Activated CD8-positive, alpha-beta memory T cell treated with anti-CD3 and anti-CD28 coated beads for 36 hours (primary cell): ENCODE results near the gene ABHD4. TPM values are rescaled to one million over a fixed set of nuclear protein-coding genes. Genes with fewer than 3 reads are reported as not detected.

Experiments
- CTCF ChIA-PET: fragments of 350-600 bp; sonication (Branson Sonifier 250); formaldehyde crosslinking; loops from one replicate; lab custom pipeline; 2021; ENCODE audit warnings: antibody characterized with exemption; lab: Charles Lee
- POLR2A ChIA-PET: fragments of 350-600 bp; sonication (Branson Sonifier 250); formaldehyde crosslinking; loops from one replicate; lab custom pipeline; 2021; ENCODE audit warnings: antibody characterized with exemption; lab: Charles Lee
- total RNA-seq, 2 experiments: library from RNA; stranded (reverse); gene quantifications; one replicate each; pipeline ENCODE4 v1.2.3, GENCODE V29; 2021

Gene ABHD4
- total RNA-seq, 2 experiments from 2014 or later = 8.1 to 9.2 TPM

DNA sequence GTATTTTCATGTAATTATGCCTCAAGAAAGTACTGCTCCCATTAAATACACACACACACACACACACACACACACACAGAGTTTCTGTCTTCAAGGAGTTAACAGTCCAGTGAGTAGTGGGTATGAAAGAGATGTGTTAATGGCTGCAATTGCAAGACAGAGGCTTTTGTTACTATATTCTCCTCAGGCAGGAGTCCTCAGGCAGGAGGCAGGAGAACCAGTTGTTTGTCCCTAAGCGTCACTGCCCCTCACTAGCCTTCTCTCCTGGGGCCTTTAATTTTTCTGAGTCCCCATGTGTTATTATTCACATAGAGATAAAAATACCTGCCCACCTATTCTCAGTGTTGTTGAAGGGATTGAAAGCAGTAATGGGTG is 40.3 kb upstream of the ABHD4 start:
- ChIA-PET POLR2A (interaction anchor here (1.0 to 1.2 kb wide), 4 partner anchors 8 to 26 kb away, joined by 4 to 10 read pairs (median 8); no protein-coding TSS in a partner anchor), CTCF (interaction anchor here (0.5 to 4.9 kb wide), 9 partner anchors 8 to 854 kb away, joined by 3 to 127 read pairs (median 4); partner anchors contain the start of gene DAD1)

DNA sequence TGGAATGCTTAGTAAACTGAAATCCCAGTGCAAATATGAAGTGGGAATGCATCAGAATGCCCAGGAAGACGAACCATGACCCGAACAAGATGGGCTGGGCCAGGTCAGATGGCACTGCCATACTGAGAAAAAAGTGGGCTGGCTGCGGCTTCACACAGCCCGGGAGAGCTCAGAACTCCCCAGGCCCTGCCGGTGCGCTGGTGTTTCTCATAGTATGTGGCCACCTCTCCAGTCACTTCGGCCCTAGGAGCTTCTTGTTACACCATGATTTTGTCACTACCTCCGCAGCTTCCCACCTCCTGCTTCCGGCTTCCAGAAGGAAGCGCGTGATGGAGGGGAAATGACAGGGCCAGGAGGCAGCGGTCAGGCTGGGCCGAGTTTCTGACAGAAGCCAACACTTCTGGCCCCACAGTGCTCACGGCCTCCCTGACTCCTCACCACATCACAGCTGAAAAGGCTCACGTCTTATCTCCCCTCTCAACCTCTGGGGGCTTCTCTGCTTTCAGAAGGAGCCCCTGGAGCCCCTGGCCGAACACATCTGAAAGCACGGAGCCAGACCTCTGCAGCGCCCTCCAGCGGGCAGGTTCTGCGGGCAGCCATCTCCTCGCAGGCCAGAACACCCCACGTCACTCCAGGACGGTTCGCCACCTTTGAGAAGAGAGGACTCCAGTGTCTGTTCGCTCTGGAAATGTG is 39.7 kb upstream of the ABHD4 start:
- CTCF ChIA-PET = interaction anchor here (0.5 to 4.9 kb wide), 9 partner anchors 8 to 854 kb away, joined by 3 to 127 read pairs (median 4); partner anchors contain the start of gene DAD1

DNA sequence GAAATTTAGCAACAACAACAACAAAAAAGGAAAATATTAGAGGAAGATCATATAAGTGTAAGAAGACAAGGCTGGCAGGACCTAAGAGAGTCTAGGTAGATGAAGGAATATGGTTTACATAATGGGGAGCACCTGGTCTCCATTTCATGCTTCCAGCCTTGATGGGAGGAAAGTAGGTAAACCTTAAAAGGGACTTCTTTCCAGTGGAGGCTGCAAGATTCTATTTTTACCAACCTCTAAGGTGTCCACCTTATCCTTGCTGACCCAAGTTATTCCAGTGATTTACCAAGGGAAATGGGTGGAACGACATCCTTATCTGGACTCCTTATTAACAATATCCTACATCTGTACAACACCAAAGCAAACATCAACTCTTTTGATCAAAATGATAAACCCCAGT is 39.1 kb upstream of the ABHD4 start:
- POLR2A ChIA-PET = interaction anchor here (0.7 to 1.4 kb wide), 3 partner anchors 9 to 40 kb away, joined by 3 to 10 read pairs (median 5); no protein-coding TSS in a partner anchor
- CTCF ChIA-PET = interaction anchor here (1.2 to 4.9 kb wide), 3 partner anchors 10 to 264 kb away, joined by 3 to 127 read pairs (median 4); no protein-coding TSS in a partner anchor

More for the DNA sequence above, 39.7 kb upstream of the ABHD4 start:
- POLR2A ChIA-PET = interaction anchor here (0.6 to 1.4 kb wide), 7 partner anchors 9 to 700 kb away, joined by 3 to 10 read pairs (median 5); no protein-coding TSS in a partner anchor

DNA sequence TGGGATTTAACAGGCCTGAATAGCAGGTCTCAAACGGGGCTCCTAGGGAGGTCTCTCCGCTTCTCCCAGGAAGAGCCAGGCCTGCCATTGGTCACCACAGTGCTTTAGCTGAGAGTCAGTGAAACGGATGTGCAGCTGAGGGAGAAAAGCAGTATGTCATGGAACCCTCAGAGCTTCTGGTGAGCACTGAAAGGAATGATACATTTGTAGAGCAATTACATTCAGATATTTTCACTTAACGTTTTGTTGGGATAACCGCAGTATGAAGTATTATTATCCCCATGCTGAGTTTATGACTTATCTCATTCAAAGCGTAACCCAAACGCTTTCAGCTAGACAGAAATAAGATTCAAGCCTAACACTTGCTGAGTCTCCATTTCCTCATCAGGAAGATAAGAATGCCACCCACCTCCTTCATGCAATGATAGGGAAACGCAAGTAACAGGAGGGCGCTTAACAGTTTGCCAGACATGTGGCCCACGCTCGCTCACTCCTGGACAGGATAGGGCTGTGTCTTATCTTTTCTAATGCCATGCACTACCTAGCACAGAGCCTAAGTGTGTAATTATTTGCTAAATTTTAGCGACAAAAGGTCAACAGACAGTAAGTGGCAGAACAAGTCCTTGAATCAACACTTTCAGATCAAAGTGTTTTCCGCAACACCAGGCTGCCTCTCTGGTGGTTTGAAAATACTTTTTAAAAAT is 37.3 kb upstream of the ABHD4 start:
- CTCF ChIA-PET = interaction anchor here (0.8 to 4.9 kb wide), 7 partner anchors 9 to 291 kb away, joined by 3 to 127 read pairs (median 6); partner anchors contain the start of gene OXA1L

DNA sequence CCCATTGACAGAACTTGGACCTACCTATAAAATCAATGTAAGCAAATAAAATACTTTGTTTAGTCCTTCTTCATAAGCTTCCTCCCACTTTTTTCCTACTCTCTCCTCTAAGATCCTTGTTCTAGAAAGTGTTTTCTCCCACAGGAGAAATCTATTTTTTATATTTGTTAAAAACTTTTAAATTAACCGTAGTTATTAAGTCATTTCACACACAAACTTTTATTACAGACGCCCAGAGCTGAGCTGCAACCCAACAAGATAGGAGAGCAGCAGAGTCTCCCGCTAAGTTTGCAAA is 36.8 kb upstream of the ABHD4 start:
- ChIA-PET POLR2A (interaction anchor here (0.5 to 2.1 kb wide), 10 partner anchors 9 to 596 kb away, joined by 3 to 11 read pairs (median 5); no protein-coding TSS in a partner anchor), CTCF (interaction anchor here (1.1 to 4.9 kb wide), 5 partner anchors 8 to 290 kb away, joined by 3 to 127 read pairs (median 6); no protein-coding TSS in a partner anchor)

More for the DNA sequence above, 37.3 kb upstream of the ABHD4 start:
- POLR2A ChIA-PET = interaction anchor here (0.9 to 2.1 kb wide), 10 partner anchors 8 to 596 kb away, joined by 3 to 11 read pairs (median 4); partner anchors contain the start of gene DAD1

DNA sequence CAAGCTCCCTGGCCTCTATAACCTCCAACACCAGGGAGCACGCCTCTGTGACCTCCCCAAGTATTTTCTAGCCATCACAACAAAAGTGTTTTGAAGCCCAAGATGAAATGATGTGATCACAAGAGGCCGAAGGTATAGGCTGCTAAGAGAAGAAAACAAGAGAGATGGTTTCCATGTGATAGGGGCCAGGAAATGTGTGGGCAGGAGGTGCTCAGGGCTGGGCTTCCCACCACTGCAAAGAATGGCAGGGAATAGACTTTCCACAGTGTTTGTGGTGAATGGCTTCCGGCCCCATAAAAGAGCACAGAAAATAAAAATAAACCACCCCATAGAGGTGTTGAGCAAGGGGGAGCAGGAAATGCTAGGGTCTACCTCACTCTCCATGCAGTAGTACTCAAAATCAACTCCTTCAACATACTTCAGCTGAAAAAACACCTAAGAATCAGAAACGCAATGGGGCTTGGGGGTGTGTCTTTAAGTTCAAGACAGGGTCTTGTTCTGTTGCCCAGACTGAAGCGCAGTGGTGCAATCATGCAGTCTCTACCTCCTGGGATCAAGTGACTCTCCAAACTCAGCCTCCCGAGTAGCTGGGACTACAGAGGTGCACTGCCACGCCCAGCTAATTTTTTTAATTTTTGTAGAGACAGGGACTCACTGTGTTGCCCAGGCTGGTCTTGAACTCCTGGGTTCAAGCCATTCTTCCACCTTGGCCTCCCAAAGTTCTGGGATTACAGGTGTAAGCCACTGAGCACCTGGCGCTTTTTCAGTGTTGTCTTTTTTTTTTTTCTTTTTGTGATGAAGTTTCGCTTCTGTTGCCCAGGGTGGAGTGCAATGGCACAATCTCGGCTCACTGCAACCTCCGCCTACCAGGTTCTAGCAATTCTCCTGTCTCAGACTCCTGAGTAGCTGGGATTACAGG is 36.2 kb upstream of the ABHD4 start:
- CTCF ChIA-PET = interaction anchor here (0.7 to 4.9 kb wide), 6 partner anchors 8 to 684 kb away, joined by 3 to 127 read pairs (median 4); no protein-coding TSS in a partner anchor
- POLR2A ChIA-PET = interaction anchor here (0.5 to 2.1 kb wide), 10 partner anchors 8 to 597 kb away, joined by 3 to 13 read pairs (median 4); no protein-coding TSS in a partner anchor

DNA sequence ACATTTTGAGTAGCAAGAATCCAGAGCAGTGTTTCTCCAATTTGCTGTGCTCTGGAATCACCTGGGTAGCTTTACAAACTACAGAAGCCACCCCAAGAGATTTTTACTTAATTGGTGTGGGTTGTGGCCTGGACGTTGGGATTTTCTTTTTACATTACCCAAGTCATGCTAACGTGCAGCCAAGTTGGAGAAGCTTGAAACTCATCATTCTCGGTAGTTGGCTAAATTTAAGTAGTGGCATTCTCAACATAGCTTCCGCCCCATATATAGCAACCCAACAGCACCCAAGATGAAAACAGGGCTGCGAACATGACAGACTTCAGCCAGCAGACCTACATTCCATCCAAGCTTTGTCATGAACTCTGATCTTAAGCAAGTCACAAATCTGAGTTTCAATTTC is 34.1 kb upstream of the ABHD4 start:
- ChIA-PET CTCF (interaction anchor here (0.7 to 10.4 kb wide), 4 partner anchors 8 to 27 kb away, joined by 3 to 186 read pairs (median 4); no protein-coding TSS in a partner anchor), POLR2A (interaction anchor here (0.5 to 1.1 kb wide), 5 partner anchors 9 to 338 kb away, joined by 3 to 13 read pairs (median 3); no protein-coding TSS in a partner anchor)

DNA sequence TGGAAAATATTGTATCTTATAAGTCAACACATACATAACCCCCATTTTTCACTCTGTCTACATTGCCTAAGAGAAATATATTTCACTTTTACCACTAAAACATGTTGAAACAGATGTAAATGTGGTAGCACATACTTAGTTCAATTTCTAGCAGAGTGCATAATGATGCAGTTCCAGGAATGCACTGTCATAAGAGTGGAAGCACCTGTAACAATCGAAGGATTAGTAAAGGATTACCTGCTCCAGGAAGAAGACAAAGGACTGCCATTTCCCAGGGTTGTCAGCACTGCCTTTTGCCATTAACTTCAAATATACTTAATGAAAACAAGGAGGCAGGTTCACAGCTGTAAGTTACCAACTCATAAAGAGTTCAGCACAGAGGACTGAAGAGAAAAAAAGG is 33.6 kb upstream of the ABHD4 start:
- POLR2A ChIA-PET = interaction anchor here (0.7 to 1.1 kb wide), 3 partner anchors 18 to 40 kb away, joined by 3 read pairs; no protein-coding TSS in a partner anchor
- CTCF ChIA-PET = interaction anchor here (0.9 to 10.4 kb wide), 3 partner anchors 9 to 27 kb away, joined by 3 to 186 read pairs (median 5); no protein-coding TSS in a partner anchor

DNA sequence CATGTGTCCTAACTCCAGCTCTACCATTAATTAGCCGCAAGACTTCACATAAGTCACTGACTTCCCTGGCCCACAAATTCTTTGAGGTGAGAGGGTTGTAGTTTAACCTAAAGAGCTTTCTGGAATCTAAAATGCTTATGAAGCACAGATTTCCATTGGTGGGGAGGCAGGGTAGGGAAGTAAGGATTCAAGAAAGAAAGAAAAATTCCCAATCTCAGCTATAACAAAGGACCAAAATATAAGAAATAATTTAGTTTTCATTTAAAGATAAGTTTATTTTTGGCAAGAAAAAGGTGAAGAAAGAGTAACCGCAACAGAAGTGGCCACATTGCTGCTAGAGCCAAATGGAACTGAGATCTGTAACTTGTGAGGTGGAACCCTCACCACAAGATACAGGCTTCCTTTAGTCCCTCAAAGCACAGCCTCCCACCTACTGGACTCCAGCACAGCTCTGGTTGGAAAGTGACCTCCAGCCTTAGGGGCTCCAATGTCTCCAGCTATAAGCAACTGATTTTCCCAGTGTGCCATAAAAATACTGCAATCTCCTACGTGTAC is 32.6 kb upstream of the ABHD4 start:
- POLR2A ChIA-PET = interaction anchor here (0.6 to 1.7 kb wide), 6 partner anchors 9 to 504 kb away, joined by 3 to 8 read pairs (median 4); no protein-coding TSS in a partner anchor
- CTCF ChIA-PET = interaction anchor here (1.3 to 10.4 kb wide), 3 partner anchors 10 to 27 kb away, joined by 4 to 186 read pairs (median 5); no protein-coding TSS in a partner anchor

DNA sequence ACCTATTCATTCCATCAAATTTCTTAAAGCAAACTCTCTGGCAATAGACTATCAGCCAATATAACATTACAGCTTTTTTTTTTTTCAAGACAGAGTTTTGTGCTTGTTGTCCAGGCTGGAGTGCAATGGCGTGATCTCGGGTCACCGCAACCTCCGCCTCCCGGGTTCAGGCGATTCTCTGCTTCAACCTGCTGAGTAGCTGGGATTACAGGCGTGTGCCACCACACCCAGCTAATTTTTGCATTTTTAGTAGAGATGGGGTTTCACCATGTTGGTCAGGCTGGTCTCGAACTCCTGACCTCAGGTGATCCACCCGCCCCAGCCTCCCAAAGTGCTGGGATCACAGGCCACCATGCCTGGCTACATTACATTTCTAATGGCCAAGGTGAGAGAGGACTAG is 31.8 kb upstream of the ABHD4 start:
- ChIA-PET POLR2A (interaction anchor here (0.6 to 2.4 kb wide), 7 partner anchors 10 to 404 kb away, joined by 3 to 18 read pairs (median 4); no protein-coding TSS in a partner anchor), CTCF (interaction anchor here (1.3 to 10.4 kb wide), 4 partner anchors 8 to 18 kb away, joined by 4 to 186 read pairs (median 4); no protein-coding TSS in a partner anchor)

DNA sequence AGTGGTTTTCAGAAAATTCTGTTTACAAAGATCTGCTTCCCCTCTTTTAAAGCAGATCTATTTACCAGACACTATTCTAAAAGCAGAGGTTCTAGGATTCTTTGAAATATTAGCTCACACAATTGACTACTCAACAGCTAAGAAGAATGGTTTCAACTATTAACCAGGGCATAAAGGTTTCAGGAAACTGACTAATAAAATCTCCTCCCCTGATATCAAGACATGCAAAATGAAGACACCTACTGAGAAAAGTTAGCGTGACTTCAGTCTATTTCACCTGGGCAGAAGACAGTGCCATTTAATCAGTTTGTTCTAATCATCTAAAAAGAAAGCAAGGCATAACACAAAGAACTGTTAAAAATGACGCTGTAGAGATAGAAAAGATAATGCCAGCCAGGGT is 31.3 kb upstream of the ABHD4 start:
- POLR2A ChIA-PET = interaction anchor here (0.5 to 2.4 kb wide), 7 partner anchors 8 to 123 kb away, joined by 3 to 18 read pairs (median 8); no protein-coding TSS in a partner anchor
- CTCF ChIA-PET = interaction anchor here (1.2 to 10.4 kb wide), 4 partner anchors 9 to 61 kb away, joined by 4 to 186 read pairs (median 4); no protein-coding TSS in a partner anchor

DNA sequence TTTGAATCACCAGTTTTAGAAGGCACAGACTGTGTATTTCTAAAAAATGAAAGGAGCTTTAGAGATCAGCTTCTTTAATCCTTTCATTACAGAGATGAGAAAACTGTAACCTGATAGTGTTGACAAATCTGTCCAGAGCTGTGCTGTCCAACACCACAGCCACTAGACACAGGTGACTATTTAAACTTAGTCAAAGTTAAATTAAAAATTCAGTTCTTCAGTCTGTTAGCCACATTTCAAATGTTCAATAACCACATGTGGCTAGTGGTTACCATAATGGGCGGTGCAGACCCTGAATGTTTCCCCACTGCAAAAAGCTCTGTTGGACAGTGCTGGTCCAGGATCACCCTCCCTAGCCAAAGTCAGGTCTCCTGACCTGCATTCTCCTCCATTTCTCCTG is 30.7 kb upstream of the ABHD4 start:
- ChIA-PET POLR2A (interaction anchor here (0.5 to 2.4 kb wide), 7 partner anchors 9 to 564 kb away, joined by 3 to 18 read pairs (median 3); no protein-coding TSS in a partner anchor), CTCF (interaction anchor here (1.2 to 10.4 kb wide), 5 partner anchors 7 to 61 kb away, joined by 4 to 186 read pairs (median 5); partner anchors contain the start of gene DAD1)

DNA sequence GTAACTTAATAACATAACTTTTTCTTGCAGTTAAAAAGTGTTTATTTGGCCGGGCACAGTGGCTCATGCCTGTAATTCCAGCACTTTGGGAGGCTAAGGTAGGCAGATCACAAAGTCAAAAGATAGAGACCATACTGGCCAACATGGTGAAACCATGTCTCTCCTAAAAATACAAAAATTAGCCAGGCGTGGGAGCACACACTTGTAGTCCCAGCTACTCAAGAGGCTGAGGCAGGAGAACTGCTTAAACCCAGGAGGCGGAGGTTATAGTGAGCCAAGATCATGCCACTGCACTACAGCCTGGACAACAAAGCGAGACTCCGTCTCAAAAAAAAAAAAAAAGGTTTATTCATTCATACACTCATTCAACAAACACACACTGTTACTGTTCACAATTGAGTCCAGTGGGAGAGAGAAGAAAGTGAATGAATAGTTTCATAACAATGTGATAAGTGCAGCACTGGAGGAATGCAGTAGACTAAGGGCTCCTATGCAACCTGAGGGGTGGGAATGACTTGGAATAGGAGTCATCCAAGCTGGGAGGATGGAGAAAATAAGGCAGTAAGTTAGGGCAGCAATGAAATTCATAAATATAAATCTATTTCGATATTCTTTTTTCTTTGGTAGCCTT is 28.9 kb upstream of the ABHD4 start:
- ChIA-PET POLR2A (interaction anchor here (0.6 to 2.8 kb wide), 11 partner anchors 11 to 721 kb away, joined by 3 to 29 read pairs (median 4); partner anchors contain the start of gene DAD1), CTCF (interaction anchor here (0.6 to 10.4 kb wide), 32 partner anchors 9 to 729 kb away, joined by 3 to 186 read pairs (median 6); partner anchors contain the start of genes DAD1, LRP10 and MRPL52)

DNA sequence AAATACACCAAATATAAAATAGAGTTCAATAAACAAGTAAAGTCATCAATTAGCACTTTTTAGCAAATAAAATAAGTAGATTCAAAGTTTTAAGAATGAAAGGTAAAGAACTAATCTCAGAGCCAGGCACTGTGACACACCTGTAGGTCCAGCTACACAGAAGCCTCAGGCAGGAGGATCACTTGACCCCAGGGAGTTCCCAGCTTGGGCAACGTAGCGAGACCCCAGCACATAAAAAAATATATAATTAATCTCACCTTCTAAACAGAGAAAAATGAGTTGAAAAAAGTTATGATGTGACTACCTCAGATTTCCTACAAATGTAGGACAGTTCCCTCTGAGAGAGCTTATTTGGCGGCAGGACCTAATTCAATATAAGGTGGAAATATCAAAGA is 28.4 kb upstream of the ABHD4 start:
- ChIA-PET POLR2A (interaction anchor here (0.6 to 2.8 kb wide), 12 partner anchors 8 to 721 kb away, joined by 3 to 29 read pairs (median 4); partner anchors contain the start of gene DAD1), CTCF (interaction anchor here (0.6 to 10.4 kb wide), 66 partner anchors 10 to 733 kb away, joined by 3 to 186 read pairs (median 5); partner anchors contain the start of genes ABHD4, DAD1, HAUS4 and LRP10)

DNA sequence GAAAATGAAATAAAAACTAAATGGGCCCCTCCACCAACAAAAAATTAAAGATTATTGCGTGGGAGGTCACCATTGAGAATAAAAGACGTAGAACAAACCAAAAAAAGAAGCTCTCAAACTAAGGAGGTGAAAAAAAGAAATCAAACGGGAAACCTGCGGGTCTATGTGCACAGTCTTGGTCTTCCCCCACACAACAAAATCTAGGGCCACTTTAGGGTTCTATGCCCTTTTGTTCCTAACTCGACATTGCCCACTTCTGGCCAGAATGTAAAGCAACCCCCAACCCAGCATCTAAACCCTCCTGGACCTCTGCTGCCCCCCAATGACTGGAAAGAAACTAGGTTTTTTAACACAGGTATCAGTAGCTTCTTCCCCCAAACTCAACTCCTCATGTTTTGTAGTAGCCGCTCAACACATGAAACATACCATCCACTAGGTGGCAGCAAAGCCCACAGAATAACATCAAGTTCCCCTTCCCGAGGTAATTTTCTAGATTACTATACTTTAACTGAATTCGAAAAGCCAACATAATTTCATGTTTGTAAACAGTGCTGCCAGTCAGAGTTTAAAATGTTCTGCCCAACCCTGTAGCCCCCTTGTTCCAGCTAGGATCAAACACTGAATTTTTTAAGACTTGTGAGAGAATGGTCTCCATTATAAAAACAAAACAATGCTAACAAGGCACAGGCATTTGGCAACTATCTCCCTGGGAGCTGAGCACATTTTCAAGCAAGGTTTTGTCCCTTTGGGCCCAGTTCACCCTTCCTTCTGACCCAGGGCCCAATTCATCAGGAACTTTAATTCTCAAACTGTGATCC is 27.8 kb upstream of the ABHD4 start:
- ChIA-PET CTCF (interaction anchor here (0.6 to 10.4 kb wide), 73 partner anchors 10 to 870 kb away, joined by 3 to 186 read pairs (median 5); partner anchors contain the start of genes ABHD4, AJUBA, DAD1 and HAUS4), POLR2A (interaction anchor here (0.7 to 2.8 kb wide), 10 partner anchors 9 to 529 kb away, joined by 3 to 29 read pairs (median 4); partner anchors contain the start of gene DAD1)
